HG03135 (cell line): ENCODE data around the gene KRT71.
"Not testable (repeated sequence)": the region's sequence is repeated elsewhere in the genome, so short reads cannot be mapped to it uniquely, and the experiment has no call there.

Source experiments
- ATAC-seq: cut with Tn5 transposase; IDR thresholded peaks from one replicate; pipeline ENCODE4 v1.9.1; 2021; ENCODE audit warnings: mild to moderate bottlenecking, moderate library complexity; ENCODE audit not compliant: unreplicated experiment

The KRT71 gene

GRCh38 chr12:52522346-52523011 lies 30.5 kb downstream of the KRT71 start:
- no peak for ATAC-seq

GRCh38 chr12:52521568-52522266 lies 31.2 kb downstream of the KRT71 start:
- no peak for ATAC-seq

GRCh38 chr12:52521175-52521567 lies 31.8 kb downstream of the KRT71 start:
- no peak for ATAC-seq

DNA sequence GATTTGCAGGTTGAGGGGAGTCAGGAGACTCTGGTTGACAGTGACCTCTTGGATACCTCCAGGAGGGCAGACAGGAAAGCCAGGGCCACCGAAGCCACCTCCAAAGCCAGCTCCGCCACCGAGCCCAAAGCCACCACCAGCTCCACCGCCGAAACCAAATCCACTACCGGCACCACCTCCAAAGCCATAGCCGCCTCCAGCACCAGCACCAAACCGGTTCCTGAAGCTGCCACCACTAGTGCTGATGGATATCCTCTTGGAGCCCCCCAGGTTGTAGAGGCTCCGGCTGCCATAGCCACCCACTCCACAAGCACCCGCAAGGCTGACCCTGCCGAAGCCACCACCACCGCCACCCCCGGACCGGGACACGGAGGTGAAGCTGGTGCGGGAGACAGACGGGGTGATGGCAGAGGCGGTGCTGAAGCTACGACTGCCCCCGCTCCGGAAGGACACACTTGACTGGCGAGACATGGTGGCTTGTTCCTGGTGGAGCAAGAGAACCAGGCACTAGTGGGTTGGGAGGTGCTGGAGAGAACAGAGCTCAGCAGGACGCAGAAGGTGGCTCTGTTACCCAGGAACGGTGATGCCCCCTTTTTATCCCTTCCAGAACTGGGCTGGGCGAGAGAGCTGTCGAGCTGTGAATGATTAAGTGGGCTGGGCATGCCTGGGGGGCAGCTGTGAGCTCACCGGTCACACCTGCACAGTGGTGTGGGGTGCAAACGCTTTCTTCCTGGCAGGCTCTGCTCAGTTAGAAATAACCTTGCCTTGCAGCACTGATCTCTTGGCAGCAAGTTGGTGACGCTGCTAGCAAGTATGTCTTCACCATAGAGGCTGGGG lies 32.9 kb downstream of the KRT71 start, which contains the start of gene KRT5:
Gene KRT5 (minus strand): TSS at position 569 of the 837 bp plus-strand sequence. CDS start 98 bp downstream, at position 471.
- ATAC-seq, result no peak

DNA sequence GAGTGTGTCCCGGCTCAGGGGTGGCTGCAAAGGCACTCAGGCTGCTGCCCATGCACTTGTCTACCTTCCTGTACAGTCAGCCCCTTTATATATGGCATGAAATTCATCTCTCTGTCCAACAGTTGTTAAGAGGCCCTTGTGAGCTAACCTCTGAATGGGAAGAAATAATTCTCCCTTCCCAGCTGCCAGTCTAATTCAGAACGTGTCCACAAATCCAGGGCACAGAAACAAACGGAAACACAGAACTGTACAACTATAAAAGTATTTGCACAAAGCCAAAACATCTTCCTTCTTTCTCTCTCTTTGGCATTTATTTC lies 33.6 kb downstream of the KRT71 start:
- no peak for ATAC-seq

DNA sequence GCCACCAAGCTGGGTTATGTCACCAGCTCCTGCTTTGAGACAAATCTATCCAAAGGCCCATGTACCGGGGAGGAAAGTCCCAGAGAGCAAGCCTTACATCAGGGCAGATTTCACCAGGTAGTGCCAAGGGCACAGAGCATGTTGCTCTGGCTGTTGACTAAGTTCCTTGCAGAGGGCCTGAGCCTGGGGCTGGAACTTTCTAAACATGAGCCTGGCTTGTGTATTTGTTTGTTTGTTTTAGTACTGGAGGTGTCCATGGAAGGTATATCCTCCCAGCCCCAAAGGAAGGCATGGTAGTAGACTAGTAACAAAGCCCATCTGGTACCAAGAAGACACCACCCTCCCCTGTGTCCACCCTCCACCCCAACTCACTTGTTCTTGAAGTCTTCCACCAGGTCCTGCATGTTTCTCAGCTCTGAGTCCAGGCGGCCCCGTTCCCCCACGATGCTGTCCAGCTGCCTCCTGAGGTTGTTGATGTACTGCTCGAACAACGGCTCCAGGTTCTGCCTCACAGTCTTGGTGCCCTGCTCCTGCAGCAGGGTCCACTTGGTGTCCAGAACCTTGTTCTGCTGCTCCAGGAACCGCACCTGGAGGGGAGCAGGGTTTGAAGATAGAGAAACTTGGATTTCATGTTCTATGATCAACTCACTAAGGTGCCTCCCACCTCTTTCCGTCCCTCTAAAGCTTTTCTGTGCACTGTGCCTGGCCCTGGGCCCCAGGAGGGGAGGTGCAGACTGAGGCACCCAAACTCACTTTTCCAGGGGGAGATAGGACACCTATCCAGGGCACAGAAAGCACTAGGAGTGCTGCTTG lies 34.2 kb downstream of the KRT71 start:
- no peak for ATAC-seq

GRCh38 chr12:52517888-52518287 lies 35.1 kb downstream of the KRT71 start:
- no peak for ATAC-seq

- no peak for ATAC-seq
These were observed 35.7 kb downstream of the KRT71 start for GRCh38 chr12:52517005-52517835.

DNA sequence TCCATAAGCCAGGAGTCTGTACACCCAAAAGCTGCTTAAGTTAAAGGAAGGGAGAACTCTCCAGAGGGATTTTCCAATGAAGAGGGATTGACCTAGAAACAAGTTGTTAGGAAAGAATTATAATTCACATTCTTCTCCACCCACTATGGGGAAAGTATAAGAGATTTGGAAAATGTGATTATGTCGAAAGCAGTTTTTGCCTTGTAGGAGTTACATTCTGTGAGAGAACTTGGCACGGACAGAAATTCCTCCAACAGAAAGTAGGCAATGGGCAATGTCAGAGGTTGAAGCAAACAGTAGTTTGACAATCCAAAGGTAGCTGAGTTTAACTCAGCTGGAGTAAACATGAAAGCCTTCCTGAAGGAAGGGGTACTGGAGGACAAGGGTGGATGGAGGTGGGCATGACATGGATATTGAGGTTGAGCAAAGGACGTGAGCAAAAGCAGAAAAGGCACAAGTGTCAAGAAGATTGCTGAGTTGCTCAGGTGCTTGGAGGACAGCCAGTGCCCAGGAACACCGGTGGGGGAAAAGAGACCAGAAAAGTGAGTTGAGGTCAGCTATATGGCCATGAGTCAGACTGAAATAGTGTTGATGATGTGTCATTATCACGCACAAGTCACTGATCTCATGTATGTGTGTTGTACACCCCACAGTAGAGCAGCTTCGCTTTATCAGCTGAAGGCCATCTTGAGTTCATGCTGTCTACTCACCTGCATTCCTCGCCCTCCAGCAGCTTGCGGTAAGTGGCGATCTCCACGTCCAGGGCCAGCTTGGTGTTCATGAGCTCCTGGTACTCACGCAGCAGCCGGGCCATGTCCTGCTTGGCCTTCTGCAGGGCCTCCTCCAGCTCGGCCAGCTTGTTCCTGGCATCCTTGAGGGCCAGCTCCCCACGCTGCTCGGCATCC lies 36.8 kb downstream of the KRT71 start:
- no peak for ATAC-seq

GRCh38 chr12:52515319-52515646 lies 37.7 kb downstream of the KRT71 start:
- no peak for ATAC-seq

GRCh38 chr12:52514471-52515318 lies 38.2 kb downstream of the KRT71 start:
- no peak for ATAC-seq

GRCh38 chr12:52513736-52514135 lies 39.2 kb downstream of the KRT71 start:
- ATAC-seq, result no peak

- no peak for ATAC-seq
These were observed 44.7 kb downstream of the KRT71 start for GRCh38 chr12:52508211-52508610.

GRCh38 chr12:52506858-52507715 lies 45.9 kb downstream of the KRT71 start:
- ATAC-seq, result no peak

DNA sequence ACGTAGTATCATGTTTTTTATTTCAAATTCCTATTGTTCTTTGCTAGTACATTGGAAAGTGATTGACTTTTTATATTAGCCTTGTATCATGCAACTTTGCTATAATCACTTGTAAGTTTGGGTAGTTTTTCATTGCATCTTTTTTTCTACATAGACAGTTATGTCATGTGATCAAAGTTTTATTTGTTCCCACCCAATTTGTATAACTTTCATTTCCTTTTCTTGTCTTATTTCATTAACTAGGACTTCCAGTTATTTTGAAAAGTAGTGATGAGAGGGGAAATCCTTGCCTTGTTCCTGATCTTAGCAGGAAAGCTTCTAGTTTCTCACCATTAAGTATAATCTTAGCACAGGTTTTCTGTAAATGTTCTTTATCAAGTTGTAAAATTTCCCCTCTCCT lies 50.1 kb downstream of the KRT71 start:
- no peak for ATAC-seq

GRCh38 chr12:52501490-52501889 lies 51.5 kb downstream of the KRT71 start:
- no peak for ATAC-seq

- ATAC-seq, result not testable (repeated sequence)
These were observed 52.4 kb downstream of the KRT71 start for GRCh38 chr12:52500574-52500973.
